ENCODE data around the gene BIVM. TPM values are rescaled to one million over a fixed set of nuclear protein-coding genes. Genes with fewer than 3 reads are reported as not detected.

Gene BIVM
- total RNA-seq, 8 experiments from 2014 or later, result 12.0 to 25.6 (median 15.3) TPM

- in situ Hi-C loops (cut with MboI; ENCODE audit: low pct_unique_long_range_greater_than_20kb in 2 of 9, low sequenced_read_pairs in 9 of 9, unreplicated experiment in 9 of 9), result loop anchor here in 1 of 9 experiments (10.0 kb wide), 1 partner anchor 155 kb away; no protein-coding TSS in a partner anchor
- no peak overlapping the region for H3K27ac ChIP-seq
- H3K4me1 ChIP-seq (replicated peaks in 1 of 2), result peaks cover 0 to 17% of the 10 kb centered on the region in 2 donors
- peak overlapping the region; percentile 91 to 99 (median 94) for H3K4me3 ChIP-seq
- WGBS, 10 experiments, result 0 to 27% (median 3%) methylated on average over 1 to 35 of the region's 69 CpGs; no CpG with 5 or more reads in 4 of the 10 experiments
- ATAC-seq (replicated peaks in 6 of 8), result peak; percentile 4 to 24 (median 18)
Measured at GRCh38 chr13:102799426-102800144, 666 bp downstream of the BIVM start.

DNA sequence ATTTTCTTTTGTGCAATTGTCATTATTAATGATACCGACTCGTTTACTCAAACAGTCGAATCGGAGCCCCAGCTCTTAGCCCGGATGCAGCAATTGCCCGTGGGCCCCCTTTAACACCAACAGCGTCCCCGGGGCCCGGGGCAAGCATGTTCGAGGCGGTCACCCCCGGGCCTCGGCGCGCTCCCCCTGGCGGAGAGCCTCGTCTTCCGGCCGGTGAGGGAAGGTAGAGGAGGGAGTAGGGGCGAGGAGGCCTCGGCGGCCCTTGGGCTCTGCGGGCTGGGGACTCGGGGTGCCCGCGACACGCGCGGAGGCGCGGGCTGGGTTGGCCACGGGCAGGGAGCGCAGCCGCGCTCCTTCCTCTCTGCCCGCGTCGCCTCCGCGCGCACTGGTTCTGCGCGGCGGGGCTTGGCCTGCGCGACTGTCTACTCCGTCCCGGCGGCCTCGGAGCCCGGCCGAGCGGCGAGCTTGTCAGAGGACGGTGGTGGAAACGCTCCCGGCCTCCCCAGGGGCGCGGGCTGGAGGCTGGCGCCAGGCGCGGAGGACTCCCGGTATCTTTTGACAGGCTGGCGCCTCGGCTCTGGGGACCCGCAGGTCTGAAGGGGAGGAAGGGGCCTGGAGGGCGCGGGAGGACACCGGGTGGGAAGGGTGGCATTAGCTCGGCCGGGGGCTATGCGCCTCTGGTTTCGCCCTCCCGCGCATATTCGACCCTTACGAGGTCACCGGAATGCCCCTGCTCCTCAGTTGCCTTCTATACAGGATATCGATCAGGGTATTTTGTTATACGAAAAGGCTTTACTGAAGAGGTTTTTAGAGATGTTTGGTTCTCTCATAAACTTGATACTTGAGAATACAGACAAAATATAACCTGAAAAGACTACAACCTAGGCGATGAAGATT, 1.5 kb downstream of the BIVM start:
- WGBS, 10 experiments, result 0 to 100% (median 17%) methylated on average over 1 to 18 of the region's 81 CpGs; no CpG with 5 or more reads in 2 of the 10 experiments
- ATAC-seq (replicated peaks in 6 of 8), result peak; percentile 66 to 79 (median 76)
- Histone ChIP-seq H3K4me1 (replicated peaks in 1 of 2) (peaks cover 0 to 17% of the 10 kb centered on the region in 2 donors), H3K4me3 (peak overlapping the region; percentile 91 to 99 (median 94)), H3K27ac (peak overlapping the region; percentile 13 to 41)
- in situ Hi-C loops (cut with MboI; ENCODE audit: low pct_unique_long_range_greater_than_20kb in 2 of 9, low sequenced_read_pairs in 9 of 9, unreplicated experiment in 9 of 9), result no loop called here

- peaks cover 0 to 5% of the 10 kb centered on the region in 2 donors for H3K4me1 ChIP-seq (replicated peaks in 1 of 2)
- no peak overlapping the region for H3K4me3 ChIP-seq
- ATAC-seq (replicated peaks in 6 of 8), result no peak
- WGBS, 10 experiments, result 83 to 100% (median 100%) methylated on average over 1 to 3 of the region's 3 CpGs
- no peak overlapping the region for H3K27ac ChIP-seq
- in situ Hi-C loops (cut with MboI; ENCODE audit: low pct_unique_long_range_greater_than_20kb in 2 of 9, low sequenced_read_pairs in 9 of 9, unreplicated experiment in 9 of 9), result no loop called here
Measured at GRCh38 chr13:102805680-102806079, 6.8 kb downstream of the BIVM start.

GRCh38 chr13:102807699-102808098, 8.8 kb downstream of the BIVM start:
- Histone ChIP-seq H3K27ac (no peak overlapping the region), H3K4me3 (no peak overlapping the region), H3K4me1 (replicated peaks in 1 of 2) (no peaks in the 10 kb centered on the region)
- WGBS, 10 experiments, result 84 to 100% (median 95%) methylated on average over 1 to 3 of the region's 3 CpGs; no CpG with 5 or more reads in 2 of the 10 experiments
- in situ Hi-C loops (cut with MboI; ENCODE audit: low pct_unique_long_range_greater_than_20kb in 2 of 9, low sequenced_read_pairs in 9 of 9, unreplicated experiment in 9 of 9), result no loop called here
- no peak for ATAC-seq (replicated peaks in 6 of 8)

- peak in 1 of 8 experiments; percentile 35 for ATAC-seq (replicated peaks in 6 of 8)
- H3K27ac ChIP-seq, result no peak overlapping the region
Measured at GRCh38 chr13:102812611-102813287, 13.8 kb downstream of the BIVM start.

GRCh38 chr13:102814025-102814607, 15.2 kb downstream of the BIVM start:
- H3K4me3 ChIP-seq, result no peak overlapping the region
- H3K27ac ChIP-seq, result no peak overlapping the region
- in situ Hi-C loops (cut with MboI; ENCODE audit: low pct_unique_long_range_greater_than_20kb in 2 of 9, low sequenced_read_pairs in 9 of 9, unreplicated experiment in 9 of 9), result no loop called here
- WGBS, 10 experiments, result 82 to 100% (median 94%) methylated on average over 1 to 7 of the region's 7 CpGs; no CpG with 5 or more reads in 3 of the 10 experiments
- no peak for ATAC-seq (replicated peaks in 6 of 8)
- H3K4me1 ChIP-seq (replicated peaks in 1 of 2), result no peaks in the 10 kb centered on the region

More at GRCh38 chr13:102812611-102813287, 13.8 kb downstream of the BIVM start:
- H3K4me1 ChIP-seq (replicated peaks in 1 of 2), result no peaks in the 10 kb centered on the region
- in situ Hi-C loops (cut with MboI; ENCODE audit: low pct_unique_long_range_greater_than_20kb in 2 of 9, low sequenced_read_pairs in 9 of 9, unreplicated experiment in 9 of 9), result no loop called here
- no peak overlapping the region for H3K4me3 ChIP-seq

- Histone ChIP-seq H3K27ac (no peak overlapping the region), H3K4me1 (replicated peaks in 1 of 2) (no peaks in the 10 kb centered on the region), H3K4me3 (no peak overlapping the region)
- in situ Hi-C loops (cut with MboI; ENCODE audit: low pct_unique_long_range_greater_than_20kb in 2 of 9, low sequenced_read_pairs in 9 of 9, unreplicated experiment in 9 of 9), result no loop called here
- no peak for ATAC-seq (replicated peaks in 6 of 8)
- 81 to 100% (median 93%) methylated on average over 2 to 6 of the region's 6 CpGs; no CpG with 5 or more reads in 1 of the 10 experiments for WGBS, 10 experiments
Measured at GRCh38 chr13:102814793-102815192, 15.9 kb downstream of the BIVM start.

DNA sequence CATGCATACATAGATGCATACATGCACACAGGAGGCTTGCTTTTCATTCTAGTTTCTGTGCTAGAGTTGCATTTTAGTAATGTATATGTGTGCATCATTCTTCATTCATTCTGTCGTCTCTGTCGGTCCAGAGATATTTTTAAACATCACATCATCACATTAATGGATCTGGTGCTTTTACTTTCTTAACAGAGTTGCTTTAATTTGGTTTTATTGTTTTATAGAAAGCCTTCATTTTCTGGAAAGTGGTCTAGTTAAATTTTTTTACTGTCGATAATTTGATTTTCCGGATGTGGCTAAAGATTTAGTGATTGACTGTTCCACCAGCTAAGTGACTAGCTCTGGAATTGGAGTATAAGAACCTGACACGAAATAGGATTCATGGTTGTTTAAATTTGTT, 16.9 kb downstream of the BIVM start:
- H3K27ac ChIP-seq, result no peak overlapping the region
- no peaks in the 10 kb centered on the region for H3K4me1 ChIP-seq (replicated peaks in 1 of 2)
- no peak for ATAC-seq (replicated peaks in 6 of 8)
- WGBS, 10 experiments, result 66 to 100% (median 92%) methylated on average over 3 to 5 of the region's 5 CpGs
- no peak overlapping the region for H3K4me3 ChIP-seq
- in situ Hi-C loops (cut with MboI; ENCODE audit: low pct_unique_long_range_greater_than_20kb in 2 of 9, low sequenced_read_pairs in 9 of 9, unreplicated experiment in 9 of 9), result no loop called here

DNA sequence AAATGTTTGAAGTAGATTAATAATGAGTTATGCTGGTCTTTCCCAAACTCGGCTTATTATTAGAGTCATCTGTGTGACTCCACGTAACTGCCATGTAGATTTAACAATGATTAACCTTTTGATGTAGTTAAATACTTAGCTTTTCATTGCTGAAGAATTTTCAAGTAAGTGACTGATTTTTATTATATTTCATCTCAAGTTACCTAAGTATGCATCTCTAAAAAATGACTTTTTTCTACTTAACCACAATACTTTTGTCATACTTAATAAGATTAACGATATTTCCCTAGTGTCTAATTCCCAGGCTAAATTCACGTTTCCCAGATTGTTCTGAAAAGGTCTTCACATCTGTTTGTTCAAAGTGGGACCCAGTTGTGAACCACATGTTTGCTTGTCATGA, 17.8 kb downstream of the BIVM start:
- 10 to 100% (median 76%) methylated on average over 1 to 4 of the region's 4 CpGs for WGBS, 10 experiments
- no peaks in the 10 kb centered on the region for H3K4me1 ChIP-seq (replicated peaks in 1 of 2)
- no peak overlapping the region for H3K27ac ChIP-seq
- in situ Hi-C loops (cut with MboI; ENCODE audit: low pct_unique_long_range_greater_than_20kb in 2 of 9, low sequenced_read_pairs in 9 of 9, unreplicated experiment in 9 of 9), result no loop called here
- H3K4me3 ChIP-seq, result no peak overlapping the region
- no peak for ATAC-seq (replicated peaks in 6 of 8)

GRCh38 chr13:102817241-102817640, 18.3 kb downstream of the BIVM start:
- ATAC-seq (replicated peaks in 6 of 8), result peak in 2 of 8 experiments; percentile 38 to 43
- Histone ChIP-seq H3K27ac (no peak overlapping the region), H3K4me3 (no peak overlapping the region), H3K4me1 (replicated peaks in 1 of 2) (no peaks in the 10 kb centered on the region)
- WGBS, 10 experiments, result 60 to 100% (median 86%) methylated on average over 1 of the region's 1 CpG; no CpG with 5 or more reads in 5 of the 10 experiments
- in situ Hi-C loops (cut with MboI; ENCODE audit: low pct_unique_long_range_greater_than_20kb in 2 of 9, low sequenced_read_pairs in 9 of 9, unreplicated experiment in 9 of 9), result no loop called here

DNA sequence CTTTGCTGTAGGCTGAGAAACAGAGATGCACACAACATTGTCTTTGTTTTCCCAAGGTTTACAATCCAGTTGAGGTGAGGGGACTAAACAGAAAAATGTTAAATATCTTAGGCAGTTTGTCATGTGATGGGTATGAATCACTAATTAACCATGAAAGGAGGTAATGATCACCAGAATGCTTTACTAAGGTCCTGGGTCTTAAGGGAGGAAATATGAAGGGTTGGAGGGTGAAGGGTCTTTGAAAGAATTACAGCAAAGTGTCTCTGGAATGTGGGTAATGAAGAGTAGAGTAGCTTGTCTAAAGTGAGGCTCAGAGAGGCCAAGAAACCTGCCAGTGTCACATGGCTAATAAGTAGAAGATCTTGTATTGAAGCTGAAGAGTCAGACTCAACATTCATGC, 19.0 kb downstream of the BIVM start:
- H3K4me3 ChIP-seq, result no peak overlapping the region
- in situ Hi-C loops (cut with MboI; ENCODE audit: low pct_unique_long_range_greater_than_20kb in 2 of 9, low sequenced_read_pairs in 9 of 9, unreplicated experiment in 9 of 9), result no loop called here
- no peak for ATAC-seq (replicated peaks in 6 of 8)
- no peak overlapping the region for H3K27ac ChIP-seq
- H3K4me1 ChIP-seq (replicated peaks in 1 of 2), result no peaks in the 10 kb centered on the region

GRCh38 chr13:102825400-102825799, 26.5 kb downstream of the BIVM start:
- Histone ChIP-seq H3K4me3 (no peak overlapping the region), H3K4me1 (replicated peaks in 1 of 2) (no peaks in the 10 kb centered on the region), H3K27ac (no peak overlapping the region)
- in situ Hi-C loops (cut with MboI; ENCODE audit: low pct_unique_long_range_greater_than_20kb in 2 of 9, low sequenced_read_pairs in 9 of 9, unreplicated experiment in 9 of 9), result loop anchor here in 8 of 9 experiments (25.0 kb wide), 2 partner anchors 238 to 888 kb away; partner anchors contain the start of gene TPP2 (in 8 of the 8)
- ATAC-seq (replicated peaks in 6 of 8), result no peak
- WGBS, 10 experiments, result 67 to 100% (median 92%) methylated on average over 1 to 3 of the region's 4 CpGs; no CpG with 5 or more reads in 3 of the 10 experiments

All from motor neuron (in vitro differentiated cells).